ENCODE data around the gene MMS19.

Gene MMS19

GRCh38 chr10:97463363-97464132 lies 34.7 kb downstream of the MMS19 start:
- peak; percentile 49 for DNase-seq

GRCh38 chr10:97462309-97462708 lies 35.9 kb downstream of the MMS19 start:
- DNase-seq: no peak

DNA sequence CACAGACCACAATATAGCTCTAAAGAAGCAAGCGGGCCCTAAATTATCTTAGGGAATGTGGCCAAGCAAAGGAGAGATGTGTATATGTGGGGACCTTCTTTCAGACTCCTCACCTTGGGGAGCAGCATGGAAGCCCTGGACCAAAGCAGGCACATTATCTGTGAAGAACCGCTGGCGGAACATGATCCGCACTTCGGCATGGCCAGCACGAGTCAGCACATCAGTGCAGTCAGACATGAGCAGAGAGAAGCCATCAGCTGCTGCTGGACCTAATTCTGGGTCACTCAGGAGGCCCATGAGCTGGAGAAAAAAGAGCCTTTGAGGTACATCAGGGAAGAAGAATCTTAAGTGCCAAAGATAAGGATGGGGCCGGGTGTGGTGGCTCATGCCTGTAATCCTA lies 38.3 kb downstream of the MMS19 start:
- no peak for DNase-seq

DNA sequence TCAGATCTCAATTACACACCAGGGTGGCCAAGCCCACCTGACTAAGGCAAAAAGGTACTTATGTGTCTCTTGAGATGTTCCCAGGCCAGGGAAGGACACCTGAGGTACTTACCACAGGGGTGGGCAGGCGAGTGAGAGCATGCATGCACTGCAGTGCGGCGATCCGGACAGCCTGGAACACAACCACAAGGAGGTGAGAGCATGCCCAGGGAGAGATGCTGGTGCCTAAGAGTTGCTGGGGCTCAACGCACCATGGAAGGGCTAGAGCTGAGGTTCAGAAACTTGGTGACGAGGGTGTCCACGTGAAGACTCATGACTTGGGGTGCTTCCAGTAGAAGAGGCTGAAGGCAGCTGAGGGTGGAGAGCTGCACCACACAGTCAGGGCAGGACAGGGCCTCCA lies 39.1 kb downstream of the MMS19 start:
- no peak for DNase-seq

GRCh38 chr10:97456686-97457065 lies 41.5 kb downstream of the MMS19 start:
- no peak for DNase-seq

- DNase-seq: no peak
Observed at GRCh38 chr10:97456034-97456685, 42.1 kb downstream of the MMS19 start.

GRCh38 chr10:97454330-97455036 lies 43.7 kb downstream of the MMS19 start:
- DNase-seq: no peak

DNA sequence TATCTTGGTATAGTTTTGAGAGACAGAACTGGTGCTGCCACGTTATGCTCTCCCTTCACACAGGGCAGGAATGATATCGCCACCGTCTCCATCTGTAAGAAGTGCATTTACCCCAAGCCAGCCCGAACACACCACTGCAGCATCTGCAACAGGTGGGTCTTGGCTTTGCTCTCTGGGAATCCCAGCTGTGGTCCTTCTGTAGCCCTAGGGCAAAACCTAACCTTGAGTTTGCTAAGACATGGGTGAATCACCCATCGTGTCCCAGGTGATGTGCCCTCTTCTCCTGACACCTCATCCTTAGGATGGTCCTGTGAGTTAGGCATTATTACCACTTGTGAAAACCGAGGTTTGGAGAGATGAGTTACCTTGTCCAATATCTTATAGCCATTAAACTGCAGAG lies 45.9 kb downstream of the MMS19 start:
- no peak for DNase-seq

DNA sequence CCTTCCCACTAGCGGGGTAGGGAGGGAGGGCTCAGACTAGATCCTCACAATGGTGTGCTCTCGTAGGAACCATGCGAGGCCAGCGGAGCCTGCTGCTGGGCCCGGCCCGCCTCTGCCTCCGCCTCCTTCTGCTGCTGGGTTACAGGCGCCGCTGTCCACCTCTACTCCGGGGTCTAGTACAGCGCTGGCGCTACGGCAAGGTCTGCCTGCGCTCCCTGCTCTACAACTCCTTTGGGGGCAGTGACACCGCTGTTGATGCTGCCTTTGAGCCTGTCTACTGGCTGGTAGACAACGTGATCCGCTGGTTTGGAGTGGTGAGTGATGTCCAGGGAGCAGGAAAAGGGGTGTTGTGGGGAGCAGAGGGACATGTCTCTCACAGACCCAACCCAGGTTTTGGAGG lies 46.6 kb downstream of the MMS19 start:
- DNase-seq: no peak

- DNase-seq: no peak
Observed at GRCh38 chr10:97450828-97451227, 47.4 kb downstream of the MMS19 start.

GRCh38 chr10:97445722-97446639 lies 52.2 kb downstream of the MMS19 start, which contains the start of the genes EXOSC1 and ZDHHC16:
Gene EXOSC1, minus strand, starts transcription at chr10:97446006. Its CDS starts 21 bp downstream, at chr10:97445985.
Gene ZDHHC16, plus strand, starts transcription at chr10:97446175. Its CDS starts 5,501 bp downstream, at chr10:97451676.
- peak; percentile 97 for DNase-seq

GRCh38 chr10:97445357-97445721 lies 52.9 kb downstream of the MMS19 start:
- DNase-seq: no peak

DNA sequence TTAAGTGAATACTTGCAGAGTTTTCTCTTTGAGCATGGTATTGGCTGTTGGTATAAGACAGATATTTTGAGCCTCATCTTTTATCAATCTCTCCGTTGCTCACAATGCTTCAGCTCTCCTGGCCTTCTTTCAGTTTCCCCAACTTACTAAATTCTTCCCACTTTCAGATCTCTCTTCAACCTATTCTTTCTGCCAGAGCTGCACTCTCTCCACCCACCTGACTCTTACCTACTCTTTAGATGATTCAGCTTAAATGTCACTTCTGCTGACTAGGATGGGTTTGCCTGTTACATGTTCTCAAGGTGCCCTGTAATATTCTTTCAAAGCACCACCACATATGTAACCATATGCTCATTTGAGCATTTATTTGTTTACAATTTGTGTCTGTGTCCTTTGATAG lies 54.0 kb downstream of the MMS19 start:
- peak; percentile 48 for DNase-seq

DNA sequence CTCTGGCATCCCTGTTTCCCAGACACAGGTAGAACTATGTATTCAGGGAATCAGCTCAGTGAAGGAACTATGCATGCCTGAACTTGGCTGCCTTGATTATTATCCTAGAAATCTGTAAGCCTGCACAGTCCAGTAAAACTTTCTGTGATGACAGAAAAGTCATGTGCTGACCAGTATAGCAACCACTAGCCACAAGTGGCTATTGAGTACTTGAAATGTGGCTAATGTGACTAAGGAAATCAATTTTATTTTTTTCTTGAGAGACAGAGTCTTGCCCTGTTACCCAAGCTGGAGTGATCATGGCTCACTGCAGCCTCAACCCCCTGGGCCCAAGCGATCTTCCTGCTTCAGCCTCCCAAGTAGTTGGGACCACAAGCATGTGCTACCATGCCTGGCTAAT lies 55.9 kb downstream of the MMS19 start:
- DNase-seq: no peak

- no peak for DNase-seq
Observed at GRCh38 chr10:97435211-97435610, 63.0 kb downstream of the MMS19 start.

- DNase-seq: no peak
Observed at GRCh38 chr10:97434557-97434956, 63.7 kb downstream of the MMS19 start.

GRCh38 chr10:97434055-97434454 lies 64.2 kb downstream of the MMS19 start:
- no peak for DNase-seq

GRCh38 chr10:97428572-97428981 lies 69.6 kb downstream of the MMS19 start:
- DNase-seq: peak; percentile 60

GRCh38 chr10:97427571-97428179 lies 70.5 kb downstream of the MMS19 start:
- DNase-seq: peak; percentile 85

DNA sequence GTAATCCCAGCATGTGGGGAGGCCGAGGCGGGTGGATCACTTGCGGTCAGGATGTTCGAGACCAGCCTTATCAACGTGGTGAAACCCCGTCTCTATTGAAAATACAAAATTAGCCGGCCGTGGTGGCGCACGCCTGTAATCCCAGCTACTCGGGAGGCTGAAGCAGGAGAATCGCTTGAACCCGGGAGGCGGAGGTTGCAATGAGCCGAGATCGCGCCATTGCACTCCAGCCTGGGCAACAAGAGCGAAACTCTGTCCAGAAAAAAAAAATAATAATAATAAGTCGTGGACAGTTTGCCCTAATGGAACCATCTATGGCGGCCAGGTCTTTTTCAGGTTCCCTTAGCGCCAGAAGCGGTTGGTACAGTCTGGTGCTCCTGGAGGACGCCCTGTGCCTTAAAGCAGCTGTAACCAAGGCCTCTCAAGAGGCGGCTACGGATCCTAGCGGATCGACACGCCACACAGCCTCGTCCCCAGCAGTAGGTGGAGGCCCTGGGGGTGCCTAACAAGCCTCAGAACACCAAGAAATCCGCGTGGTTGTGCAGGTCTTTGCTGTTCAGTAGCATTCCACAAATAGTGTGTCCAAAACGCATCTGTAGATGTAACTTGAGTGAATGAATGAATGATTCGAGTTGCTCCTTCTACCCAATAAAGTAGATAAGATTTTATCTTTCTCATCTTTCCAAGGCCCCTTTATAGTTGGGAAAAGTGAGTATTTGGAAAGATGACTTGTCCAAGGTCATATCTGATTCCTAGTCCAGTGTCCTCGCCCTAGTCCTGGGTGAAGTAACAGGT lies 71.2 kb downstream of the MMS19 start:
- DNase-seq: peak; percentile 25
